Measurements from ENCODE around the gene WDR54.

DNA sequence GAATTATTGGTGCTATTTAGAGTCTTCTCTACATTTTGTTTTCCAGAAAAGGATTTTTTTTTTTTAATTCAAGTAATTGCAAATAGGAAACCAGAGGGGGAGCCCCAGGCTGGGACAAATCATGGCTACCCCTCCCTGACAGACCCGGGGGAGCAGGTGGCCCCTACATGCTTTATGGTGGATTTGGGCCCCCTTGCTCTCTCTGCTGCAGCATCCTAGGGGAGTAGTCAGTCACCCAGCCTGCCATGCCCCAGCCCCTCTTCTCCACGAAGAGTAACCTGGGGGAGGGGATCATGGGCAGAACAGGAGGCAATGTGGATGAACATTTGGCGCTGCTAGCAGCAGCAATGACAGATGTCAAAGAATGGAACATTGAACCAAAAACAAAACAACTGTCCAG lies 4.8 kb upstream of the WDR54 start:
- TF ChIP-seq, protein P1, sequence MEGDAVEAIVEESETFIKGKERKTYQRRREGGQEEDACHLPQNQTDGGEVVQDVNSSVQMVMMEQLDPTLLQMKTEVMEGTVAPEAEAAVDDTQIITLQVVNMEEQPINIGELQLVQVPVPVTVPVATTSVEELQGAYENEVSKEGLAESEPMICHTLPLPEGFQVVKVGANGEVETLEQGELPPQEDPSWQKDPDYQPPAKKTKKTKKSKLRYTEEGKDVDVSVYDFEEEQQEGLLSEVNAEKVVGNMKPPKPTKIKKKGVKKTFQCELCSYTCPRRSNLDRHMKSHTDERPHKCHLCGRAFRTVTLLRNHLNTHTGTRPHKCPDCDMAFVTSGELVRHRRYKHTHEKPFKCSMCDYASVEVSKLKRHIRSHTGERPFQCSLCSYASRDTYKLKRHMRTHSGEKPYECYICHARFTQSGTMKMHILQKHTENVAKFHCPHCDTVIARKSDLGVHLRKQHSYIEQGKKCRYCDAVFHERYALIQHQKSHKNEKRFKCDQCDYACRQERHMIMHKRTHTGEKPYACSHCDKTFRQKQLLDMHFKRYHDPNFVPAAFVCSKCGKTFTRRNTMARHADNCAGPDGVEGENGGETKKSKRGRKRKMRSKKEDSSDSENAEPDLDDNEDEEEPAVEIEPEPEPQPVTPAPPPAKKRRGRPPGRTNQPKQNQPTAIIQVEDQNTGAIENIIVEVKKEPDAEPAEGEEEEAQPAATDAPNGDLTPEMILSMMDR (IDR thresholded peaks at IDR 0.05): no peak
- TF ChIP-seq POLR2A (IDR thresholded peaks at IDR 0.05): no peak
